GM19467 (cell line): ENCODE measurements around the gene ZNF432.

Source experiments
- ATAC-seq: cut with Tn5 transposase; IDR thresholded peaks from one replicate; pipeline ENCODE4 v1.9.1; 2021; ENCODE audit warnings: mild to moderate bottlenecking, moderate library complexity; ENCODE audit not compliant: unreplicated experiment

Gene ZNF432

GRCh38 chr19:52010674-52011073 lies 38.0 kb downstream of the ZNF432 start:
- ATAC-seq: no peak

DNA sequence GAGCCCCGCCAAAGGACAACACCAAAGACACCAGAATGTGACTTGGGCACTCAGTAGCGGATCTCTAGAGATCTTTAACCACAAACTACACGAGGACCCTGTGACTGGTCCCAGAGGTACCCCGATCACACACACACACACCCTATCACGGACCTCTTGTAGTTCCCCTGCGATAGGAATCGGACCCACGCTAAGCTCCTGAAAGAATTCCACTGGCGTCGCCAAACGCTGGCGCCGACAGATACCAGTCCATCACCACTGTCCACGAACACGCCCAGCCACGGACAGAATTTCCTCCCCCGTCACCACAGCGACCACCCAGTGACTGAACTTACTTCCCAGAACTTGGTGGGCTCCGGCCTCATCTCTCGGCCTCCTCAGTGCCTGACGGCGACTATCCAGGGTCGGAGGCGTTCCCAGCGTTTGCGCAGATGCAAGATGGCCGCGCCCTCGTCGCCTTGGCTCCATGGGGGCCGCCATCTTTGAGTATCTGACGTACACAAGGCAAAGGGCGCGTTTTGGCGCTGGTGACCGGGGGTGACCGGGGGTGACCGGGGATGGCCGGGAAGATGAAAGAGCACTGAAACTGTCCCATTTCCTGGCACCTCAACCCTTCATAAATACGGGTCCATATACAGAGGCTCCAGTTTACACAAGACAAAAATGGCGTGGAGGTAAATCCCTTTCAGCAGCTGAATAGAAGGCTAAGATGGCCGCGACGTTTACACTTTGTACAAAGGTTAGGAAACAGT lies 40.7 kb downstream of the ZNF432 start, which contains the start of gene ZNF615:
Gene ZNF615, minus strand, starts transcription at position 406 of the 752 bp plus-strand sequence. CDS start 4,500 bp downstream, outside the sequence.
- ATAC-seq: peak; percentile 89

GRCh38 chr19:52007451-52007805 lies 41.2 kb downstream of the ZNF432 start:
- ATAC-seq: no peak

DNA sequence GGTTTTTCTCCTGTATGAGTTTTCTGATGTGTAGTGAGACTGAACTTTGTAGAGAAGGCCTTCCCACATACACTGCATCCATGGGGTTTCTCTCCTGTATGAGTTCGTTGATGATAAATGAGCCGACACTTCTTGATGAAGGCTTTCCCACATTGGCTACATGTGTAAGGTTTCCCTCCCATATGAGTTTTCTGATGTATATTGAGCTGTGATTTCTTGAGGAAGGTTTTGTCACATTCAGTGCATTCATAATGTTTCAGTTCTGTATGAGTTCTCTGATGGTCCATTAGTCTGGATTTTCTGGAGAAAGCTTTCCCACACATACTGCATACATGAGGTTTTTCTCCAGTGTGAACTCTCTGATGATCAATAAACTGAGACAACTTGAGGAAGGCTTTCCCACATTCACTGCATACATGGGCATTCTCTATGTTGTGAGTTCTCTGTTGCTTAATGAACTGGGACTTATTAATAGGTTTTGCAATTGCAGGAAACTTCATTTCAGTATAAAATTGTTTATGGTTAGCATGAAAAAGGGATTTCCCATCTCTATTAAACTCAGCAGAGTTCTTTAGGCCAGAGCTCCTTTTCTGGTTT lies 54.5 kb downstream of the ZNF432 start:
- ATAC-seq: no peak

DNA sequence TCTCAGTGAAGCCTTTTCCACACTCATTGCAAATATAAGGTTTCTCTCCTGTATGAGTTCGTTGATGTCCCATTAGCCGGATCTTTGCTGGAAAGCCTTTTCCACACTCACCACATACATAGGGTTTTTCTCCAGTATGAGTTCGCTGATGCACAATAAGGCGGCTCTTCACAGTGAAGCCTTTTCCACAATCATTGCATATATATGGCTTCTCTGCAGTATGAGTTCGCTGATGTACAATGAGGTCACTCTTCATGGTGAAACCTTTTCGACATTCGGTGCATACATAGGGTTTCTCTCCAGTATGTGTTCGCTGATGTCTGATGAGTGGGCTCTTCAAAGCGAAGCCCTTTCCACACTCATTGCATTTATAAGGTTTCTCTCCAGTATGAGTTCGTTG lies 55.2 kb downstream of the ZNF432 start:
- no peak for ATAC-seq

DNA sequence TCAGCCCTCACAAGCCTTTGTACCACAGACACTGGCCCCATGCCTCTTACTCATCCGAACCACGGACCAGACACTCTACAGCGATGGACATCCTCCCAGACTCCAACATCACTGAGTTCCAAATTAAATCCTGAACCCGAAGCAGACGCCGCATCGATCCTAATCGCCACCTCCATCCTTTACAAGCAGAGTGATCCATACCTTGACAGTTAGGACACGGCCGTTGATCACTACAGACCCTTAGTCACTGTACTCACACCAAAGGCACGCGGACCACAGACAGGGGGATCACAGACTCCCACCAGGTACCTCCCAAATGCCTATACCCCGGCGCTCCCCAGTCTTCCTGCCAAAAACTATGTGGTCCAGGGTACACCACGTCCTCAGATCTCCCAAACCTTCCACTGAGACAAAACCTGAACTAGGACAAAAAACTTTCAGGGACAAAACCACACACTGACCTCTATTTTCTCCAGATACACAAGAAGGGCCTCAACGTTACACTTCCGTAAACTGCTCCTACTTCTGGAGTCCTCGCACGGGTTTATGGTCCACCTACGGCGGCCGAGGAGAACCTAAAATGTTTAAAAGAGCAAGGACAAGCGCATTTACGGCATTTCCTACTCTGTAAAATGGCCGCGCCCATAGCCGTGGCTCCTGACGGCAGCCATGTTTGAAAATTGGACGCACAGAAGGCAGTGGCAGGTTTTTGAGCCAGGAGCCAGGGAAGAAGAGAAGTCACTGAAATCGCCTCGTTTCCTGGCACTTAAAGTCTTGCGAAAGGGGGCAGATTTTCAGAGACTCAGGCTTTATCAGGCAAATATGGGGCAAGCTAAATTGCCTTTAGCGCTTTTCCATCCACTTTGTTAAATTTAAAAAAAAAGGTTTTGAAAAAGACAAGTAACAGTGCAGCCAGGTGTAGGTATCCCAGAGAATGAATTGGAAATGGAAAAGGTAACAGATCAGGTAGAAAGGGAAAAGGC lies 62.0 kb downstream of the ZNF432 start, which contains the start of gene ZNF350:
Gene ZNF350, minus strand, starts transcription at position 532 of the 983 bp plus-strand sequence. CDS start 12,480 bp downstream, outside the sequence.
- peak; percentile 83 for ATAC-seq

DNA sequence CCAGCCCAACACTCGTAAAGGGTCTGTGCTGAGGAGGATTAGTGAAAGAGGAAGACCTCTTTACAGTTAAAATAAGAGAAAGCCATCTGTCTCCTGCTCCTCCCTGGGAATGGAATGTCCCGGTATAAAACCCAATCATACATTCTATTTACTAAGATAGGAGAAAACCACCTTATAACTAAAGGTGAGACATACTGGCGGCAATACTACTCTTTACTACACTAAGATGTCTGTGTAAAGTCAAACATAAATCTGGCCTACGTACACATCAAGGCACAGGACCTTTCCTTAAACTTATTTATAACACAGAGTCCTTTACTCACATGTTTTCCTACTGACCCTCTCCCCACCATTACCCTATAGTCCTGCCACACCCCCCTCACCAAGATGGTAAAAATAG lies 65.3 kb downstream of the ZNF432 start:
- no peak for ATAC-seq
